Progenitor cell of endocrine pancreas (in vitro differentiated cells): ENCODE measurements around the gene N4BP2. TPM values are rescaled to one million over a fixed set of nuclear protein-coding genes. Genes with fewer than 3 reads are reported as not detected.

ENCODE experiments used
- DNase-seq: peaks from one replicate; pipeline ENCODE4 v3.0.0; 2021; ENCODE audit warnings: low spot score; ENCODE audit not compliant: unreplicated experiment
- H3K27ac Mint-ChIP-seq: 2 replicates; pipeline ENCODE4 v1.8.0; 2021; ENCODE audit warnings: mild to moderate bottlenecking, moderate library complexity, mixed read lengths
- H3K27me3 Mint-ChIP-seq: 2 replicates; pipeline ENCODE4 v1.8.0; 2021; ENCODE audit warnings: mixed read lengths
- H3K36me3 Mint-ChIP-seq: 2 replicates; pipeline ENCODE4 v1.8.0; 2022; ENCODE audit warnings: mixed read lengths; ENCODE audit not compliant: insufficient read depth
- H3K4me1 Mint-ChIP-seq: 2 replicates; pipeline ENCODE4 v1.8.0; 2021; ENCODE audit warnings: low read depth, mixed read lengths
- H3K4me3 Mint-ChIP-seq: 2 replicates; pipeline ENCODE4 v1.8.0; 2021; ENCODE audit warnings: low read depth, mild to moderate bottlenecking, moderate library complexity, mixed read lengths
- H3K9me3 Mint-ChIP-seq: 2 replicates; pipeline ENCODE4 v1.8.0; 2021; ENCODE audit warnings: low read depth, mixed read lengths
- CTCF ChIP-seq: fragments of 200-600 bp; sonication (generic); IDR thresholded peaks from one replicate; pipeline ENCODE4 v1.5.0; 2021; ENCODE audit warnings: antibody characterized with exemption, mild to moderate bottlenecking; ENCODE audit not compliant: unreplicated experiment
- total RNA-seq: library from RNA; stranded (reverse); gene quantifications from 2 replicates; pipeline ENCODE4 v1.2.1, GENCODE V29; 2021

Gene N4BP2
- total RNA-seq, 1 donor from 2014 or later: 50.5 TPM

GRCh38 chr4:40185830-40186664 is 129.4 kb downstream of the N4BP2 start:
- H3K4me3 Mint-ChIP-seq: no peak overlapping the region
- no peaks in the 10 kb centered on the region for H3K9me3 Mint-ChIP-seq
- no peak for TF ChIP-seq CTCF
- H3K27ac Mint-ChIP-seq: no peak overlapping the region
- H3K27me3 Mint-ChIP-seq: no peaks in the 10 kb centered on the region
- no peaks in the 10 kb centered on the region for H3K36me3 Mint-ChIP-seq
- H3K4me1 Mint-ChIP-seq: peaks cover 15% of the 10 kb centered on the region
- DNase-seq: no peak

- Mint-ChIP-seq H3K27me3 (no peaks in the 10 kb centered on the region), H3K27ac (no peak overlapping the region), H3K36me3 (no peaks in the 10 kb centered on the region), H3K4me1 (peaks cover 21% of the 10 kb centered on the region), H3K4me3 (no peak overlapping the region), H3K9me3 (no peaks in the 10 kb centered on the region)
- TF ChIP-seq CTCF: no peak
- no peak for DNase-seq
These were observed 130.0 kb downstream of the N4BP2 start for GRCh38 chr4:40186665-40187014.

- no peaks in the 10 kb centered on the region for H3K27me3 Mint-ChIP-seq
- no peak overlapping the region for H3K27ac Mint-ChIP-seq
- no peak overlapping the region for H3K4me3 Mint-ChIP-seq
- no peaks in the 10 kb centered on the region for H3K9me3 Mint-ChIP-seq
- H3K36me3 Mint-ChIP-seq: no peaks in the 10 kb centered on the region
- no peak for DNase-seq
- no peak for TF ChIP-seq CTCF
- peaks cover 28% of the 10 kb centered on the region for H3K4me1 Mint-ChIP-seq
These were observed 130.8 kb downstream of the N4BP2 start for GRCh38 chr4:40187386-40187906.

GRCh38 chr4:40190019-40190418 is 133.4 kb downstream of the N4BP2 start:
- H3K27me3 Mint-ChIP-seq: no peaks in the 10 kb centered on the region
- H3K27ac Mint-ChIP-seq: peak overlapping the region; percentile 46
- H3K4me1 Mint-ChIP-seq: peaks cover 43% of the 10 kb centered on the region
- H3K4me3 Mint-ChIP-seq: no peak overlapping the region
- DNase-seq: no peak
- TF ChIP-seq CTCF: no peak
- no peaks in the 10 kb centered on the region for H3K9me3 Mint-ChIP-seq
- H3K36me3 Mint-ChIP-seq: no peaks in the 10 kb centered on the region

GRCh38 chr4:40190465-40190864 is 133.8 kb downstream of the N4BP2 start:
- Mint-ChIP-seq H3K4me3 (no peak overlapping the region), H3K36me3 (no peaks in the 10 kb centered on the region), H3K4me1 (peaks cover 43% of the 10 kb centered on the region), H3K27me3 (no peaks in the 10 kb centered on the region), H3K27ac (peak overlapping the region; percentile 46), H3K9me3 (no peaks in the 10 kb centered on the region)
- no peak for TF ChIP-seq CTCF
- no peak for DNase-seq
